ENCODE measurements around the gene GLMN. TPM values are rescaled to one million over a fixed set of nuclear protein-coding genes. Genes with fewer than 3 reads are reported as not detected.

The GLMN gene
- total RNA-seq, 3 donors from 2014 or later (not counting 1 experiment from before 2014, with no cell fraction given): 19.8 to 25.9 (median 19.9) TPM

DNA sequence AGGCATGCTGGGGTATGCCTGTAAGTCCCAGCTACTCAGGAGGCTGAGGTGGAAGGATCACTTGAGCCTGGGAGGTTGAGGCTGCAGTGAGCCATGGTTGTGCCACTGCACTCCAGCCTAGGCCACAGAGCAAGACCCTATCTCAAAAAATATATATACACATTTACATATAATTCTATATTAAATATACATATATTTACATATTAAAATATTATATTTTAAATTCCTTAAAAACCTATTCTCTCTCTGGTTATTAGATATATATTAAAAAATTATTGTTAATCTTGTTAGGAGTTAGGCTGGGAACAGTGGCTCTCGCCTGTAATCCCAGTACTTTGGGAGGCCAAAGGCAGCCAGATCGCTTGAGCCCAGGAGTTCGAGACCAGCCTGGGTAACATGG, 22.7 kb downstream of the GLMN start:
- Mint-ChIP-seq H3K9me3 (no peaks in the 10 kb centered on the region), H3K27me3 (ENCODE audit: low read depth in 2 of 2) (no peaks in the 10 kb centered on the region), H3K4me3 (no peak overlapping the region), H3K36me3 (peaks cover 11% of the 10 kb centered on the region), H3K27ac (no peak overlapping the region), H3K4me1 (peaks cover 5 to 6% of the 10 kb centered on the region in 2 donors)
- H3K4me3 ChIP-seq (ENCODE audit: low read length): no peak overlapping the region
- no peaks in the 10 kb centered on the region for H3K4me1 ChIP-seq (ENCODE audit: control insufficient read depth, insufficient read depth, low read length)
- intact Hi-C loops (cut with micrococcal nuclease): no loop called here
- no peak for DNase-seq
- no peak for TF ChIP-seq CTCF (IDR thresholded peaks at IDR 0.05)
- H3K9me3 ChIP-seq (ENCODE audit: control insufficient read depth, insufficient read depth, low read length): no peaks in the 10 kb centered on the region
- WGBS (ENCODE audit: insufficient coverage): 100% methylated on average over 3 of the region's 3 CpGs
- H3K27ac ChIP-seq (ENCODE audit: low read length): no peak overlapping the region
- ATAC-seq: no peak
- no peaks in the 10 kb centered on the region for H3K27me3 ChIP-seq (ENCODE audit: control insufficient read depth, insufficient read depth, low read length)
- peaks cover 18% of the 10 kb centered on the region for H3K36me3 ChIP-seq (ENCODE audit: control insufficient read depth, insufficient read depth, low read length)

DNA sequence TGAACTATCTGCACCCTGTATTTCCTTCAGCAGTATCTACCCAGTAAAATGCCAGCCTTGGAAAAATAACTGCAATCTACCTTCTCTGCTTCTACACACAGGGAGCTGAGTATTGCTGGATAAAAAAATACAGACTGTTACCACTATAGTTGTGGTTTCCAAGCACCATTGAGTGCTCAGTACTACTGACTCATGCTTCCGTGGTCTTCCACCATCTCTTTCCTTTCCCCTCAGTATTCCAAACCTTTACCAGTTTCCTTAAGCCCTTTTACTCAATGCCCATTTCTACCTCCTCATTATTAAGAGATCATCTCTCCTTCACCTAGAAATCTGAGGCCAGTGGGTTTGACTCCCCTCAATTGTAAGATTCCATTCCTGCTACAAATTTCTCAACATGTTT, 23.8 kb downstream of the GLMN start:
- no peak overlapping the region for H3K27ac Mint-ChIP-seq
- no peak overlapping the region for H3K4me3 Mint-ChIP-seq
- intact Hi-C loops (cut with micrococcal nuclease): no loop called here

GRCh38 chr1:92273039-92273438, 25.7 kb downstream of the GLMN start:
- H3K27ac Mint-ChIP-seq: no peak overlapping the region
- ATAC-seq (no peak), DNase-seq (no peak)
- H3K36me3 Mint-ChIP-seq: peaks cover under 1% of the 10 kb centered on the region
- no peaks in the 10 kb centered on the region for H3K27me3 Mint-ChIP-seq (ENCODE audit: low read depth in 2 of 2)
- TF ChIP-seq CTCF (IDR thresholded peaks at IDR 0.05): no peak
- H3K4me3 ChIP-seq (ENCODE audit: low read length): no peak overlapping the region
- H3K4me1 ChIP-seq (ENCODE audit: control insufficient read depth, insufficient read depth, low read length): no peaks in the 10 kb centered on the region
- 100% methylated on average over 1 of the region's 1 CpG for WGBS (ENCODE audit: insufficient coverage)
- no peak overlapping the region for H3K4me3 Mint-ChIP-seq
- no peaks in the 10 kb centered on the region for H3K4me1 Mint-ChIP-seq
- no peaks in the 10 kb centered on the region for H3K9me3 ChIP-seq (ENCODE audit: control insufficient read depth, insufficient read depth, low read length)
- no peaks in the 10 kb centered on the region for H3K9me3 Mint-ChIP-seq
- H3K27ac ChIP-seq (ENCODE audit: low read length): no peak overlapping the region
- intact Hi-C loops (cut with micrococcal nuclease): no loop called here
- H3K27me3 ChIP-seq (ENCODE audit: control insufficient read depth, insufficient read depth, low read length): no peaks in the 10 kb centered on the region
- peaks cover 27% of the 10 kb centered on the region for H3K36me3 ChIP-seq (ENCODE audit: control insufficient read depth, insufficient read depth, low read length)

More for the DNA sequence above, 23.8 kb downstream of the GLMN start:
- no peaks in the 10 kb centered on the region for H3K4me1 Mint-ChIP-seq
- no peaks in the 10 kb centered on the region for H3K27me3 Mint-ChIP-seq (ENCODE audit: low read depth in 2 of 2)
- Histone ChIP-seq H3K4me1 (ENCODE audit: control insufficient read depth, insufficient read depth, low read length) (no peaks in the 10 kb centered on the region), H3K4me3 (ENCODE audit: low read length) (no peak overlapping the region), H3K9me3 (ENCODE audit: control insufficient read depth, insufficient read depth, low read length) (no peaks in the 10 kb centered on the region), H3K27me3 (ENCODE audit: control insufficient read depth, insufficient read depth, low read length) (no peaks in the 10 kb centered on the region), H3K36me3 (ENCODE audit: control insufficient read depth, insufficient read depth, low read length) (peaks cover 24% of the 10 kb centered on the region), H3K27ac (ENCODE audit: low read length) (no peak overlapping the region)
- DNase-seq: no peak
- H3K9me3 Mint-ChIP-seq: no peaks in the 10 kb centered on the region
- WGBS (ENCODE audit: insufficient coverage): 81% methylated on average over 1 of the region's 1 CpG
- peaks cover 11% of the 10 kb centered on the region for H3K36me3 Mint-ChIP-seq
- ATAC-seq: no peak
- TF ChIP-seq CTCF (IDR thresholded peaks at IDR 0.05): no peak

DNA sequence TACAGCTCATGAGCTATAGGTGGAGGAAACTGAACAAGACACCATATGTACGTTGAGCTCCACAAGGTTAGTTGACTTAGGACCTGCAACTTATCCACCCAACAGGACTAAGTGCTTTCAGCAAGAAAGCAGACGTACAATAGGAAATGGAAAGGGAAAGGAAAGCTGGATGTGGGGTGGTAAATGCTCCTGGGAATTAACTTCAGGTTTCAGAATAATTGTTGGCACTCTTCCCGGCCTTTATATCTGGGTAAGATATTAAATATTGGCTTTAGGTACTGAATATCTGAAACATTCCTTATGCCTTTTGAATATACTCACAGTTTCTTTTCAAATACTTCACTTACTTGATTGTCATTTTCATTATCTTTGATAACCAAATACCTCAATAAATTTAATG, 36.3 kb downstream of the GLMN start:
- Mint-ChIP-seq H3K4me1 (no peaks in the 10 kb centered on the region), H3K27ac (no peak overlapping the region), H3K27me3 (ENCODE audit: low read depth in 2 of 2) (no peaks in the 10 kb centered on the region), H3K4me3 (no peak overlapping the region), H3K9me3 (no peaks in the 10 kb centered on the region), H3K36me3 (peaks cover 12% of the 10 kb centered on the region)
- ATAC-seq (no peak), DNase-seq (no peak)
- no peaks in the 10 kb centered on the region for H3K9me3 ChIP-seq (ENCODE audit: control insufficient read depth, insufficient read depth, low read length)
- no peak overlapping the region for H3K4me3 ChIP-seq (ENCODE audit: low read length)
- no peak overlapping the region for H3K27ac ChIP-seq (ENCODE audit: low read length)
- peaks cover 51% of the 10 kb centered on the region for H3K36me3 ChIP-seq (ENCODE audit: control insufficient read depth, insufficient read depth, low read length)
- no peaks in the 10 kb centered on the region for H3K4me1 ChIP-seq (ENCODE audit: control insufficient read depth, insufficient read depth, low read length)
- TF ChIP-seq CTCF (IDR thresholded peaks at IDR 0.05): no peak
- WGBS (ENCODE audit: insufficient coverage): 100% methylated on average over 2 of the region's 3 CpGs
- no peaks in the 10 kb centered on the region for H3K27me3 ChIP-seq (ENCODE audit: control insufficient read depth, insufficient read depth, low read length)
- intact Hi-C loops (cut with micrococcal nuclease): no loop called here

Measured in natural killer cell (primary cell).